Ishikawa (cell line): ENCODE results near the gene BABAM2.

Experiments
- CEBPB ChIP-seq: IDR thresholded peaks from 2 replicates; pipeline ENCODE4 v1.6.1; 2012
- CREB1 ChIP-seq: IDR thresholded peaks from 2 replicates; pipeline ENCODE4 v1.6.1; 2012; ENCODE audit warnings: low read depth
- EGR1 ChIP-seq: IDR thresholded peaks from 2 replicates; pipeline ENCODE4 v1.6.1; 2012
- EP300 ChIP-seq: IDR thresholded peaks from 2 replicates; pipeline ENCODE4 v1.6.1; 2012; ENCODE audit warnings: borderline replicate concordance
- FOXM1 ChIP-seq: IDR thresholded peaks from 2 replicates; pipeline ENCODE4 v1.6.1; 2012; ENCODE audit warnings: low read depth, borderline replicate concordance
- NFIC ChIP-seq: IDR thresholded peaks from 2 replicates; pipeline ENCODE4 v1.6.1; 2012
- RAD21 ChIP-seq: IDR thresholded peaks from 2 replicates; pipeline ENCODE4 v1.6.1; 2012; ENCODE audit warnings: low read depth
- TAF1 ChIP-seq: IDR thresholded peaks from 2 replicates; pipeline ENCODE4 v1.6.1; 2012; ENCODE audit warnings: low read depth, mild to moderate bottlenecking
- TCF12 ChIP-seq: IDR thresholded peaks from 2 replicates; pipeline ENCODE4 v1.6.1; 2012; ENCODE audit warnings: low read depth
- TEAD4 ChIP-seq: IDR thresholded peaks from 2 replicates; pipeline ENCODE4 v1.6.1; 2012
- YY1 ChIP-seq: IDR thresholded peaks from 2 replicates; pipeline ENCODE4 v1.6.1; 2012; ENCODE audit warnings: low read depth
- ZBTB7A ChIP-seq: IDR thresholded peaks from 2 replicates; pipeline ENCODE4 v1.6.1; 2012; ENCODE audit warnings: low read depth
- TF ChIP-seq, protein P1 (sequence below): IDR thresholded peaks from 2 replicates; pipeline ENCODE4 v1.6.1; 2012
- TF ChIP-seq, protein P2 (sequence below): IDR thresholded peaks from 2 replicates; pipeline ENCODE4 v1.6.1; 2012; ENCODE audit warnings: low read depth, mild to moderate bottlenecking
- TF ChIP-seq, protein P3 (sequence below): IDR thresholded peaks from 2 replicates; pipeline ENCODE4 v1.6.1; 2012

BABAM2 gene

DNA sequence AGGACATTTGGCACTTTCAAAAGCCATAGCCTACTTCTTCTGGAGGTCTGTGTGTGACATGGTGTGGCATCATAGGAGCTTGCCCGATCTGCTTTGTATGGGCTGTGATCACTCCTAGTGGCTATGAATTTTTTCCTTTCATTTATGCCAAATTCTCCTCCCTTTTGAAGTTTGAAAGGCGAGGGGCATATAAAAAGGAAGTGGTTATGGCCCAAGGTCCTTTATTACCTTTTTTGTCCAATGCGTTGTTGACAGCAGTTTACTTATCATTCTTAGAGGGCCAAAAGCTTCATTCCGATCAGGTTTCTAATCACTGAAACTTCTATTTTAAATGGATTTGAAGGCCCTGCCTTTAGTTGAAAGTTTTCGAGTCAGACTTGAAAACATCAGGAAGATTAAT lies 277.8 kb downstream of the BABAM2 start:
- no peak for TF ChIP-seq TEAD4
- no peak for TF ChIP-seq YY1
- no peak for TF ChIP-seq CREB1
- TF ChIP-seq RAD21 = no peak
- TF ChIP-seq, protein P1, sequence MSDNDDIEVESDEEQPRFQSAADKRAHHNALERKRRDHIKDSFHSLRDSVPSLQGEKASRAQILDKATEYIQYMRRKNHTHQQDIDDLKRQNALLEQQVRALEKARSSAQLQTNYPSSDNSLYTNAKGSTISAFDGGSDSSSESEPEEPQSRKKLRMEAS = no peak

DNA sequence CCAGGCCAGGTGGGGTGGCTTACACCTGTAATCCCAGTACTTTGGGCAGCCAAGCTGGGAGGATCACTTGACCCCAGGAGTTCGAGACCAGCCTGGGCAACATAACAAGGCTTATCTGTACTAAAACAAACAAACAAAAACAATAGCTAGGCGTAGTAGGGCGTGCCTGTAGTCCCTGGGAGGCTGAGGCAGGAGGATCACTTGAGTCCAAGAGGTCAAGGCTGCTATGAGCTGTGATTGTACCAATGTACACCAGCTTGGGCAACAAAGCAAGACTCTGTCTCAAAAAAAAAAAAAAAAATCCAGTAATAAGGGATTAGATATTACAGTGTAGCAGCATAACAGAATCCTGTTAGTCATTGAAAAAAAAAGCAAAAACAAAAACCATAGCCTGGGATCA lies 279.0 kb downstream of the BABAM2 start:
- TF ChIP-seq CREB1 = no peak
- no peak for TF ChIP-seq EP300
- TF ChIP-seq CEBPB = no peak
- no peak for TF ChIP-seq TAF1
- TF ChIP-seq, protein P1 = no peak
- no peak for TF ChIP-seq NFIC
- TF ChIP-seq, protein P2, sequence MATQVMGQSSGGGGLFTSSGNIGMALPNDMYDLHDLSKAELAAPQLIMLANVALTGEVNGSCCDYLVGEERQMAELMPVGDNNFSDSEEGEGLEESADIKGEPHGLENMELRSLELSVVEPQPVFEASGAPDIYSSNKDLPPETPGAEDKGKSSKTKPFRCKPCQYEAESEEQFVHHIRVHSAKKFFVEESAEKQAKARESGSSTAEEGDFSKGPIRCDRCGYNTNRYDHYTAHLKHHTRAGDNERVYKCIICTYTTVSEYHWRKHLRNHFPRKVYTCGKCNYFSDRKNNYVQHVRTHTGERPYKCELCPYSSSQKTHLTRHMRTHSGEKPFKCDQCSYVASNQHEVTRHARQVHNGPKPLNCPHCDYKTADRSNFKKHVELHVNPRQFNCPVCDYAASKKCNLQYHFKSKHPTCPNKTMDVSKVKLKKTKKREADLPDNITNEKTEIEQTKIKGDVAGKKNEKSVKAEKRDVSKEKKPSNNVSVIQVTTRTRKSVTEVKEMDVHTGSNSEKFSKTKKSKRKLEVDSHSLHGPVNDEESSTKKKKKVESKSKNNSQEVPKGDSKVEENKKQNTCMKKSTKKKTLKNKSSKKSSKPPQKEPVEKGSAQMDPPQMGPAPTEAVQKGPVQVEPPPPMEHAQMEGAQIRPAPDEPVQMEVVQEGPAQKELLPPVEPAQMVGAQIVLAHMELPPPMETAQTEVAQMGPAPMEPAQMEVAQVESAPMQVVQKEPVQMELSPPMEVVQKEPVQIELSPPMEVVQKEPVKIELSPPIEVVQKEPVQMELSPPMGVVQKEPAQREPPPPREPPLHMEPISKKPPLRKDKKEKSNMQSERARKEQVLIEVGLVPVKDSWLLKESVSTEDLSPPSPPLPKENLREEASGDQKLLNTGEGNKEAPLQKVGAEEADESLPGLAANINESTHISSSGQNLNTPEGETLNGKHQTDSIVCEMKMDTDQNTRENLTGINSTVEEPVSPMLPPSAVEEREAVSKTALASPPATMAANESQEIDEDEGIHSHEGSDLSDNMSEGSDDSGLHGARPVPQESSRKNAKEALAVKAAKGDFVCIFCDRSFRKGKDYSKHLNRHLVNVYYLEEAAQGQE = no peak
- TF ChIP-seq RAD21 = no peak
- TF ChIP-seq FOXM1 = no peak
- TF ChIP-seq TEAD4 = no peak
- no peak for TF ChIP-seq ZBTB7A
- TF ChIP-seq EGR1 = no peak
- no peak for TF ChIP-seq YY1
- TF ChIP-seq, protein P3, sequence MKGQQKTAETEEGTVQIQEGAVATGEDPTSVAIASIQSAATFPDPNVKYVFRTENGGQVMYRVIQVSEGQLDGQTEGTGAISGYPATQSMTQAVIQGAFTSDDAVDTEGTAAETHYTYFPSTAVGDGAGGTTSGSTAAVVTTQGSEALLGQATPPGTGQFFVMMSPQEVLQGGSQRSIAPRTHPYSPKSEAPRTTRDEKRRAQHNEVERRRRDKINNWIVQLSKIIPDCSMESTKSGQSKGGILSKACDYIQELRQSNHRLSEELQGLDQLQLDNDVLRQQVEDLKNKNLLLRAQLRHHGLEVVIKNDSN = no peak
- no peak for TF ChIP-seq TCF12

DNA sequence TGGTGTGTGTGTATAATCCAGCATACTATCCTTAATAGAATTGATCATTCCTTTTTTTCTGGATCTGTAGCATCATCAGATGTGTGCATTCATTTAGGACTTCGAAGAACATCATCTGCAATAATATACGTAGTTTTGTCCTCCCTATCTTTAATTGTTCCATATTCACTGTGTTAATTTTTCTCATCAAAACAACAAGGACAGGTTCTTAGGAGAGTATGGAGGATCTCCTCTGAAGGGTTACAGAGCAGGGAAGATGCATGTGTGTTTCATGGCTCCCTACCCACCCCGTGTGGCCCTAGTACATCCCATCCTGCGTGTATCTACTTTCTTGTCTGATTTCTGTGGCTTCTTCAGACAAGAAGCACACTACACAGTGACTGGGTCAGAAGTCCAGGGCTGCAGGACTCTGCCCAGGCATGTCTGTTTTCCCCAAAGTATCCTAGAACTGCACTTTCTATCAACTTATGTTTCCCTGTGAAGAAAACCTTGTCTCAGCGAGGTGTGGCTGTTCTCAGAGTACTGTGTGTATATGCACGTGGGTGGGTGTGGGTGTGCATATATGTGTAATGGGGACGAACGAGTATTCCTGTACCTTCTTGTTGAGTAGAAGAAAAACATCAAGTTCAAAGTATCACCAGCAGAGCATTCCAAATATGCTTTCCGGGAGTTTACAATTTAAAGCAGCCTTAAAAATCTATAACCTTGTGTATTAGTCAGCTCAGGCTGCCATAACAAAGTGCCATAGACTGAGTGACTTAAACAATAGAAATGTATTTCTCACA lies 281.8 kb downstream of the BABAM2 start:
- no peak for TF ChIP-seq TEAD4
- TF ChIP-seq, protein P2 = no peak

DNA sequence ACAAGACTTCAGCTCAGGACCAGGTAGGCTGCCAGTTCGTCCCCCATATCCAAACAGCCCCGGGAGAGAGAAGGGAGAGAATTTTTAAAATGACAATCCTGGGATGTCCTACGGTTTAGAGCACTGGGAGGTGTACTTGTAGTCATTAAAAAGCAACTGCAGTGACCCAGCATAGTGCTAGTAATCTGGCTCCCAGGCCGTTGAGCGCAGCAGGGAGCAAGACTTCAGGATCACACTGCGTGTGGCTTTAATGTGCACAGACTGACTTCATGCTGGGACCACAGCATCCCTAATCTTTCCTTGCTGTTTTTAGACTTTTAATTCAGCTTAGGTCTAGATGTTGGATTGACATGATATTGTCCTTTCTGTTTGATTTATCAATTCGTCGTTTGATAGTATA lies 282.8 kb downstream of the BABAM2 start:
- TF ChIP-seq, protein P3 = no peak
- TF ChIP-seq ZBTB7A = no peak
- no peak for TF ChIP-seq CREB1
- TF ChIP-seq FOXM1 = no peak
- TF ChIP-seq, protein P2 = no peak
- TF ChIP-seq, protein P1 = no peak
- no peak for TF ChIP-seq YY1

DNA sequence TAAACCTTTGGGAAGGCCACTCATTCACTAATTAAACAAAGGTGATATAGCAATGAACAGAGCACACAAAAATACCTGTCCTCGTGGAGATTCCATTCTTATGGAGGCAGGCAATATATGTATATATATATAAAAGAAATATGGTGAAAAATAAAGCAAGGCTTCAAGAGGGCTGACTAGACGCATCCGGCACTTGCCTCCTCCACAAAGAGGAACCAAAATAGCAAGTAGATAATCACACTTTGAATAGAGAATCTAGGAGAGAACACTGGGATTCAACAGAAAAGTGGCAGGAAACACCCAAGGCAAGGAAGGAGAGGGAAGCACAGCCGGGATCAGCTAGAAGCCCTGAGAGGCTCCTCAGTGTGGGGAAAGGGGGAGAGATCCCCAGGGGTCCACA lies 283.7 kb downstream of the BABAM2 start:
- TF ChIP-seq YY1 (no peak), TEAD4 (no peak), TAF1 (no peak), RAD21 (no peak), CREB1 (no peak), NFIC (no peak), ZBTB7A (no peak), EGR1 (no peak)
- TF ChIP-seq, protein P2 = no peak
